HepG2 (cell line): ENCODE measurements around the gene GPRASP3. TPM values are rescaled to one million over a fixed set of nuclear protein-coding genes. Genes with fewer than 3 reads are reported as not detected.
A peak's percentile ranks its signal among the peaks of the same experiment; 100 is the strongest.

Source experiments
- ATAC-seq: fragments of 200-7000 bp; cut with Tn5 transposase; 3 replicates; pipeline ENCODE4 v1.9.1; 2020; ENCODE audit warnings: mild to moderate bottlenecking, moderate library complexity
- BruUV-seq: library from RNA; stranded (reverse); fragments of 400-500 nt; replicated peaks from 2 replicates; lab custom pipeline; 2021; lab: Mats Ljungman, UMichigan
- CTCF ChIA-PET: fragments of 300-600 bp; formaldehyde crosslinking; extraction: SDS; loops from one replicate; lab custom pipeline; 2021; ENCODE audit warnings: low total read pairs, inconsistent platforms, low intra/inter-chr PET ratio; lab: Yijun Ruan, JAX
- POLR2A ChIA-PET: fragments of 350-600 bp; sonication (Branson Sonifier 250); formaldehyde crosslinking; loops from one replicate; lab custom pipeline; 2020; ENCODE audit warnings: antibody characterized with exemption, inconsistent platforms; lab: Yijun Ruan, JAX
- DNase-seq: peaks from one replicate; pipeline ENCODE4 v3.0.0-alpha.2; 2015; ENCODE audit warnings: low spot score
- FAIRE-seq: peaks from 3 replicates; lab custom pipeline; 2011; peaks lifted over from hg19 to GRCh38; lab: Jason Lieb, UNC
- H2AFZ ChIP-seq: one replicate; pipeline ENCODE4 v1.6.1; 2011; ENCODE audit warnings: low read length, inconsistent platforms
- H3K27ac ChIP-seq: fragments of 300-600 bp; 3 replicates; pipeline ENCODE4 v1.8.0; 2011; ENCODE audit warnings: mixed run types, mild to moderate bottlenecking, mixed read lengths, low read length, inconsistent platforms; ENCODE audit not compliant: insufficient read depth; ENCODE audit errors: extremely low read length
- H3K27me3 ChIP-seq, 2 experiments: fragments of 200-600 bp in 1 of 2; 2 replicates in 1 of 2; 3 replicates in 1 of 2; pipeline versions ENCODE4 v1.6.0 to v1.8.0; 2011; ENCODE audit warnings: low read length in 2 of 2, mild to moderate bottlenecking in 2 of 2, moderate library complexity in 2 of 2, inconsistent platforms in 1 of 2; ENCODE audit not compliant: insufficient read depth in 2 of 2, control insufficient read depth in 1 of 2
- H3K36me3 ChIP-seq, 2 experiments: fragments of 200-600 bp in 1 of 2; replicated peaks in 1 of 2; 2 replicates in 1 of 2; 3 replicates in 1 of 2; pipeline versions ENCODE4 v1.5.1 to v1.8.0; 2011; ENCODE audit warnings: low read length in 2 of 2, inconsistent platforms in 1 of 2; ENCODE audit not compliant: insufficient read depth in 2 of 2, control insufficient read depth in 1 of 2
- H3K4me1 ChIP-seq: 2 replicates; pipeline ENCODE4 v1.5.1; 2012; ENCODE audit warnings: low read length, inconsistent platforms; ENCODE audit not compliant: insufficient read depth
- H3K4me2 ChIP-seq: 2 replicates; pipeline ENCODE4 v1.6.0; 2011; ENCODE audit warnings: low read depth, low read length, inconsistent platforms
- H3K4me3 ChIP-seq, 3 experiments: fragments of 200-600 bp in 1 of 3; sonication (generic), shearing (Covaris generic) in 1 of 3; replicated peaks in 1 of 3; 2 replicates each; pipeline ENCODE4 v1.5.1; 2011 to 2016; ENCODE audit warnings: low read length in 3 of 3, inconsistent platforms in 2 of 3, low read depth in 2 of 3, mild to moderate bottlenecking in 2 of 3, control low read depth in 1 of 3, mixed read lengths in 1 of 3; ENCODE audit not compliant: insufficient read depth in 1 of 3
- H3K79me2 ChIP-seq: one replicate; pipeline ENCODE4 v1.6.1; 2011; ENCODE audit warnings: low read length, inconsistent platforms; ENCODE audit not compliant: insufficient read depth
- H3K9ac ChIP-seq: 2 replicates; pipeline ENCODE4 v1.6.0; 2011; ENCODE audit warnings: mild to moderate bottlenecking, low read depth, low read length, inconsistent platforms; ENCODE audit not compliant: insufficient read depth
- H3K9me3 ChIP-seq: 2 replicates; pipeline ENCODE4 v1.5.1; 2012; ENCODE audit warnings: mild to moderate bottlenecking, low read length
- H4K20me1 ChIP-seq: 2 replicates; pipeline ENCODE4 v1.6.0; 2011; ENCODE audit warnings: inconsistent platforms, mild to moderate bottlenecking, low read length, moderate library complexity; ENCODE audit not compliant: insufficient read depth
- NFYC ChIP-seq: IDR thresholded peaks from 2 replicates; pipeline ENCODE4 v1.6.1; 2016; ENCODE audit warnings: missing genetic modification reagents, missing compliant biosample characterization
- SNAPC4 ChIP-seq: sonication (generic); formaldehyde crosslinking; IDR thresholded peaks from 2 replicates; pipeline ENCODE4 v1.4.0; 2020; ENCODE audit warnings: mild to moderate bottlenecking, missing genetic modification reagents
- TOE1 ChIP-seq: sonication (generic); formaldehyde crosslinking; IDR thresholded peaks from 2 replicates; pipeline ENCODE4 v1.4.0; 2020; ENCODE audit warnings: mild to moderate bottlenecking, missing genetic modification reagents
- ZNF652 ChIP-seq: IDR thresholded peaks from 2 replicates; pipeline ENCODE4 v1.6.1; 2016; ENCODE audit warnings: low read depth, borderline replicate concordance
- WGBS: methylation state at CpG from one replicate; pipeline ENCODE4 v1.1.6; 2017; ENCODE audit warnings: low lambda C conversion rate; 5-methylcytosine and 5-hydroxymethylcytosine counted together
- in situ Hi-C: cut with HindIII; loops from 2 replicates; pipeline ENCODE4 v1.10.0; 2017; ENCODE audit warnings: low pct_unique_long_range_greater_than_20kb; ENCODE audit not compliant: extremely low pct_ligation_motif_present
- intact Hi-C: fragments of 100-400 bp; cut with micrococcal nuclease; formaldehyde crosslinking; loops from one replicate; pipeline ENCODE4 v1.10.0; 2022; ENCODE audit not compliant: unreplicated experiment
- polyA plus RNA-seq, 8 experiments: library from polyadenylated mRNA; depleted of rRNA in 3 of 8; stranded (reverse) in 7 of 8; unstranded in 1 of 8; fragments of >200 nt; fragmentation: Illumina TruSeq in 4 of 8; extraction: Trizol in 4 of 8; gene quantifications; 2 replicates each; pipeline versions ENCODE4 v1.2.1 to v1.2.3, GENCODE V29; 2011 to 2016; ENCODE audit warnings: low read depth in 4 of 8, missing spikeins in 1 of 8, mixed read lengths in 1 of 8; ENCODE audit not compliant: insufficient read depth in 1 of 8
- total RNA-seq, 5 experiments: library from RNA; depleted of rRNA; stranded (reverse); fragments of >200 nt; fragmentation: Illumina TruSeq; extraction: Trizol; gene quantifications; 2 replicates each; pipeline ENCODE4 v1.2.3, GENCODE V29; 2016; ENCODE audit warnings: low read depth in 1 of 5

Gene GPRASP3
- total and polyA plus RNA-seq, 2 of the 13 experiments (the other 11 are each of a cell fraction or from before 2014, with no cell fraction given): 0.67 to 1.4 TPM

GRCh38 chrX:102697494-102697893 lies 23.0 kb upstream of the GPRASP3 start (continued):
- TF ChIP-seq SNAPC4 (CRISPR knock-in tag) (no peak), TOE1 (CRISPR knock-in tag) (no peak)

- Histone ChIP-seq H3K36me3 (no peaks in the 10 kb centered on the region), H3K4me3 (no peak overlapping the region), H3K27me3 (no peaks in the 10 kb centered on the region), H3K9me3 (no peaks in the 10 kb centered on the region), H4K20me1 (no peaks in the 10 kb centered on the region), H3K4me1 (no peaks in the 10 kb centered on the region)
- WGBS: 36% methylated on average over 2 of the region's 2 CpGs
- DNase-seq: no peak
- in situ Hi-C loops: no loop called here
- no peak for ATAC-seq
- BruUV-seq: no TSS peak
- intact Hi-C loops: no loop called here
- POLR2A ChIA-PET: no interaction called here
- no peak for TF ChIP-seq NFYC (CRISPR knock-in tag)
- 0 out of 2 replicates have a peak, but pooled peaks have one; percentile 20 for TF ChIP-seq ZNF652 (CRISPR knock-in tag)
- TF ChIP-seq, all 625 proteins: peak for 1
- H3K27ac ChIP-seq: no peak overlapping the region
- CTCF ChIA-PET: no interaction called here
- H3K79me2 ChIP-seq: no peaks in the 10 kb centered on the region
- no peak for FAIRE-seq
- no peak overlapping the region for H3K9ac ChIP-seq
- H3K4me2 ChIP-seq: no peak overlapping the region
- no peak overlapping the region for H2AFZ ChIP-seq
Measured at GRCh38 chrX:102708900-102709299, 11.6 kb upstream of the GPRASP3 start.
